HL-60 (cell line): Measurements from ENCODE around the gene TSPOAP1.

Experiments used
- SPI1 ChIP-seq: IDR thresholded peaks from 2 replicates; pipeline ENCODE4 v1.6.1; 2012; ENCODE audit warnings: low read depth, mild to moderate bottlenecking, borderline replicate concordance
- TF ChIP-seq, protein P1 (sequence below): IDR thresholded peaks from one replicate; pipeline ENCODE4 v1.5.1; 2011; ENCODE audit warnings: low read length, control low read depth, inconsistent platforms; ENCODE audit not compliant: insufficient read depth

- no peak for TF ChIP-seq SPI1
- TF ChIP-seq, protein P1, sequence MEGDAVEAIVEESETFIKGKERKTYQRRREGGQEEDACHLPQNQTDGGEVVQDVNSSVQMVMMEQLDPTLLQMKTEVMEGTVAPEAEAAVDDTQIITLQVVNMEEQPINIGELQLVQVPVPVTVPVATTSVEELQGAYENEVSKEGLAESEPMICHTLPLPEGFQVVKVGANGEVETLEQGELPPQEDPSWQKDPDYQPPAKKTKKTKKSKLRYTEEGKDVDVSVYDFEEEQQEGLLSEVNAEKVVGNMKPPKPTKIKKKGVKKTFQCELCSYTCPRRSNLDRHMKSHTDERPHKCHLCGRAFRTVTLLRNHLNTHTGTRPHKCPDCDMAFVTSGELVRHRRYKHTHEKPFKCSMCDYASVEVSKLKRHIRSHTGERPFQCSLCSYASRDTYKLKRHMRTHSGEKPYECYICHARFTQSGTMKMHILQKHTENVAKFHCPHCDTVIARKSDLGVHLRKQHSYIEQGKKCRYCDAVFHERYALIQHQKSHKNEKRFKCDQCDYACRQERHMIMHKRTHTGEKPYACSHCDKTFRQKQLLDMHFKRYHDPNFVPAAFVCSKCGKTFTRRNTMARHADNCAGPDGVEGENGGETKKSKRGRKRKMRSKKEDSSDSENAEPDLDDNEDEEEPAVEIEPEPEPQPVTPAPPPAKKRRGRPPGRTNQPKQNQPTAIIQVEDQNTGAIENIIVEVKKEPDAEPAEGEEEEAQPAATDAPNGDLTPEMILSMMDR: no peak
Observed at GRCh38 chr17:58322581-58323185, 5.9 kb downstream of the TSPOAP1 start.
